Right lobe of liver (tissue), 6 donors: ENCODE results near the gene IRF1. TPM values are rescaled to one million over a fixed set of nuclear protein-coding genes. Genes with fewer than 3 reads are reported as not detected.

Source experiments
- ATAC-seq, 4 donors: fragments of 200-7000 bp; cut with Tn5 transposase; one replicate each; pipeline ENCODE4 v1.9.1; 2020; ENCODE audit warnings: mild to moderate bottlenecking in 4 of 4, moderate library complexity in 4 of 4
- DNase-seq, 3 donors: peaks; one replicate each; pipeline ENCODE4 v3.0.0-alpha.2; 2020
- H3K27ac ChIP-seq, 3 donors: fragments of 200-600 bp; one replicate each; pipeline ENCODE4 v1.8.0; 2022
- H3K27me3 ChIP-seq, 2 donors: fragments of 200-600 bp; one replicate each; pipeline ENCODE4 v1.8.0; 2022
- H3K36me3 ChIP-seq, 4 donors: fragments of 200-600 bp; sonication (generic) in 1 of 4; one replicate each; pipeline versions ENCODE4 v1.5.1 to v1.8.0; 2017 to 2022; ENCODE audit warnings: control low read depth in 1 of 4
- H3K4me1 ChIP-seq, 4 donors: fragments of 200-600 bp; sonication (generic) in 1 of 4; one replicate each; pipeline versions ENCODE4 v1.5.1 to v1.8.0; 2017 to 2022; ENCODE audit warnings: control low read depth in 1 of 4
- H3K4me3 ChIP-seq, 3 donors: fragments of 200-600 bp; one replicate each; pipeline ENCODE4 v1.8.0; 2022
- H3K9me3 ChIP-seq, 4 donors: fragments of 200-600 bp; sonication (generic) in 1 of 4; one replicate each; pipeline versions ENCODE4 v1.5.1 to v1.8.0; 2017 to 2022; ENCODE audit warnings: control low read depth in 1 of 4
- POLR2A ChIP-seq: fragments of 450-650 bp; IDR thresholded peaks from one replicate; pipeline ENCODE4 v1.6.1; 2017; ENCODE audit warnings: antibody characterized with exemption, mild to moderate bottlenecking
- WGBS: methylation state at CpG from one replicate; pipeline ENCODE4 v1.1.6; 2018; ENCODE audit warnings: low coverage, low lambda C conversion rate; ENCODE audit not compliant: insufficient coverage; ENCODE audit errors: missing lambda C conversion rate; 5-methylcytosine and 5-hydroxymethylcytosine counted together
- intact Hi-C, 2 donors: fragments of 100-400 bp; cut with DNase I; formaldehyde crosslinking; loops; one replicate each; pipeline versions ENCODE4 v1.11.2 to v1.14.1; 2022
- total RNA-seq, 6 experiments: library from RNA; depleted of rRNA in 2 of 6; stranded (reverse); fragments of >200 nt in 2 of 6; fragmentation: NEBNext Ultra II Directional in 3 of 6; extraction: Animal tissue kit (Norgen Biotek cat#: 25700) in 3 of 6; gene quantifications; one replicate each; pipeline versions ENCODE4 v1.1.0 to v1.2.4, GENCODE V29; 2016 to 2023
- TF ChIP-seq, protein P1 (sequence below), 4 donors: fragments of 200-600 bp in 3 of 4; fragments of 450-650 bp in 1 of 4; IDR thresholded peaks; one replicate each; pipeline versions ENCODE4 v1.5.1 to v1.8.0; 2016 to 2022; ENCODE audit warnings: antibody characterized with exemption in 4 of 4, mild to moderate bottlenecking in 2 of 4
- donor health status: DM: no; HTN: yes; CAD: no.
- donor health status: DM: no; HTN: no; CAD: no.
- donor health status: DM: no; HTN: no; CAD: no.
- donor health status: DM: no; HTN: yes; CAD: no.
- donor health status: DM: no; HTN: yes; CAD: no.

The IRF1 gene
- total RNA-seq, 6 experiments from 2014 or later, result 23.9 to 38.3 (median 30.2) TPM

DNA sequence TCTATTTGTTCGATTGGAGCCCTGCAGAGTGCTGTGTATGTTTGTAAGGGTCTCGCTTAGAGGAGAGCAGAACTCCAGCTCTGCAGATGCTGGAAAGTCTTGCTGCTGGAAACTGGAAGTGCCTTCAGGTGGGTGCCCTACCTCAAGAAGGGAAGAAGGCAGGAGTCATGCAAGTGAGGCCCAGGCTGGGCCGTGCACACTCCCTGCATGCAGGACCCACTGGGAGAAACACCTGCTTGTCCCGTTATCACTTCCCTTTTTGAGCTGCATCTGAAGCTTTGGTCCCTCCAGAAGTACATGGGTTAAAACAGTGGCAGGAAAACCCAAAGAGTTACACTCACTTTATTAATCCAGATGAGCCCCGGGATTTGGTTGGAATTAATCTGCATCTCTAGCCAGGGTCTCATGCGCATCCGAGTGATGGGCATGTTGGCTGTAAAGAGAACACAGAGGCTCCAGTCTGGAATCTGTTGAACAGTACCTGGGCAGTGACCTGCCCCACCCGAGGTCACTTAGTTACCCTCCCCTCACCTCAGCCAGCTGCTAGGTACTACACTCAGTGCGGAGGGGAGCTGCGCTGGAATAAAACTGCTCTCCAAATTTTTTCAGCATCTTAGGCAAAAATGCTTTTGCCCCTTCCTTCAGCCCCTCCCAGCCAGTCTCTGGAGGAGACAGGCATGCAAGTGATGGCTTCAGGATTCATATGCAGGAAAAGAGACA lies 1.4 kb downstream of the IRF1 start:
- H3K27ac ChIP-seq, result peak overlapping the region; percentile 88 to 99 (median 98)
- TF ChIP-seq POLR2A, result no peak
- TF ChIP-seq, protein P1, sequence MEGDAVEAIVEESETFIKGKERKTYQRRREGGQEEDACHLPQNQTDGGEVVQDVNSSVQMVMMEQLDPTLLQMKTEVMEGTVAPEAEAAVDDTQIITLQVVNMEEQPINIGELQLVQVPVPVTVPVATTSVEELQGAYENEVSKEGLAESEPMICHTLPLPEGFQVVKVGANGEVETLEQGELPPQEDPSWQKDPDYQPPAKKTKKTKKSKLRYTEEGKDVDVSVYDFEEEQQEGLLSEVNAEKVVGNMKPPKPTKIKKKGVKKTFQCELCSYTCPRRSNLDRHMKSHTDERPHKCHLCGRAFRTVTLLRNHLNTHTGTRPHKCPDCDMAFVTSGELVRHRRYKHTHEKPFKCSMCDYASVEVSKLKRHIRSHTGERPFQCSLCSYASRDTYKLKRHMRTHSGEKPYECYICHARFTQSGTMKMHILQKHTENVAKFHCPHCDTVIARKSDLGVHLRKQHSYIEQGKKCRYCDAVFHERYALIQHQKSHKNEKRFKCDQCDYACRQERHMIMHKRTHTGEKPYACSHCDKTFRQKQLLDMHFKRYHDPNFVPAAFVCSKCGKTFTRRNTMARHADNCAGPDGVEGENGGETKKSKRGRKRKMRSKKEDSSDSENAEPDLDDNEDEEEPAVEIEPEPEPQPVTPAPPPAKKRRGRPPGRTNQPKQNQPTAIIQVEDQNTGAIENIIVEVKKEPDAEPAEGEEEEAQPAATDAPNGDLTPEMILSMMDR (IDR thresholded peaks at IDR 0.05), result no peak
- 2% methylated on average over 7 of the region's 10 CpGs for WGBS
- no peaks in the 10 kb centered on the region for H3K27me3 ChIP-seq
- intact Hi-C loops, result loop anchor here (10.0 kb wide), 1 partner anchor 64 kb away; no protein-coding TSS in a partner anchor
- peaks cover 11 to 49% (median 27%) of the 10 kb centered on the region in 4 donors for H3K36me3 ChIP-seq
- peak in 1 of 3 donors; percentile 51 for DNase-seq
- ATAC-seq, result peak in 1 of 4 donors; percentile 9
- no peaks in the 10 kb centered on the region for H3K9me3 ChIP-seq
- H3K4me1 ChIP-seq, result peaks cover 0 to 36% (median 16%) of the 10 kb centered on the region in 4 donors
- H3K4me3 ChIP-seq, result peak overlapping the region; percentile 93 to 95 (median 95)

GRCh38 chr5:132488590-132488989 lies 2.0 kb downstream of the IRF1 start:
- peaks cover 17 to 55% (median 30%) of the 10 kb centered on the region in 4 donors for H3K36me3 ChIP-seq
- TF ChIP-seq, protein P1 (IDR thresholded peaks at IDR 0.05), result no peak
- TF ChIP-seq POLR2A, result no peak
- H3K4me3 ChIP-seq, result peak overlapping the region; percentile 93 to 95 (median 95)
- ATAC-seq (peak in 1 of 4 donors; percentile 2), DNase-seq (no peak)
- WGBS, result 6% methylated on average over 2 of the region's 2 CpGs
- intact Hi-C loops, result loop anchor here (10.0 kb wide), 1 partner anchor 64 kb away; no protein-coding TSS in a partner anchor
- H3K4me1 ChIP-seq, result peaks cover 0 to 36% (median 16%) of the 10 kb centered on the region in 4 donors
- H3K27ac ChIP-seq, result peak overlapping the region; percentile 88 to 99 (median 98)
- H3K27me3 ChIP-seq, result no peaks in the 10 kb centered on the region
- H3K9me3 ChIP-seq, result no peaks in the 10 kb centered on the region

DNA sequence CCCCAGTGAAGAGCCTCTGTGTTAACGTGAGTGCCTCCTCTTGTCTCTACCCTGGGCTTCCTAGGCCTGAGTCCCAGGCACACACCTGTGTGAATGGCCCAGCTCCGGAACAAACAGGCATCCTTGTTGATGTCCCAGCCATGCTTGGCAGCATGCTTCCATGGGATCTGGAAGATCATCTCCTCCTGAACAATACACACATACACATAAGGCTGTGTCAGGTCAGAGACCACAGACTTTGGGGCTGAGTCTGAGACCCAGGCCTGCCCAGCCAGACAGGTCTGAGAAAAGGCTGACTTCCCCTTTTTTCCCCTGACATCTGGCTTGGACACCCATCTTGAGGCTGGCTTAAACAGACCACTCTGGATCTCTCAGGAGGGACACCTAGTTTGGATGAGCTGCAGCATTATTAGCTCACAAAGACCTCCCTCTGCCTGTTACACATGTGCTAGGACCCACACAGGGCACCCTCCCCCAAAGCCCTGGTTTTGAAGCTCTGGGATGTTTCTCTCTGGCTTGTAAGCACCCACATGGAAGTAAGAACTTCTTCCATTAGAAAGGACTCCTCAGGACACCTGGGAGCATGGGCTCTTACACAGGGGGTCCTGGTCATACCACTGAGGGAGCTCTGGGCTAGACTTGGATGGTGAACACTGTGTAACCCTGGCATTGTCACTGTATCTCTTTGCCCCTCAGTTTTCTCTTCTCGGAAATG lies 2.6 kb downstream of the IRF1 start:
- no peak for DNase-seq
- peak overlapping the region in 1 of 3 donors; percentile 98 for H3K27ac ChIP-seq

DNA sequence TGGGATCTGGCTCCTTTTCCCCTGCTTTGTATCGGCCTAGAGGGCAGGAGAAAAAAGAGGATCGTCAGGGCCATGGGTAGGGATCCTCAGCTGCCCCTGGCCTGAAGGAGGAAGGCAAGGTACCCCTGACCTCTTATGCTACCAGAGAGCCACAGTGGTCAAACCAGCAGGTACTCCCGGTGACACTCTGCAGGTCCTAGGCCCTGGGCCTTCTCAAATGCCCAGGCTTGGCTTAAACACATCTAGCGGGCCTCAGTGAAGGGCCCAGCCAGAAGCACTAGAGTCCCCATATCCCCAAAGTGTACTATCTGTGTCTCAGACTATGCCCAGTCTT lies 3.5 kb downstream of the IRF1 start:
- H3K27me3 ChIP-seq, result no peaks in the 10 kb centered on the region
- peaks cover 17 to 66% (median 33%) of the 10 kb centered on the region in 4 donors for H3K36me3 ChIP-seq
- H3K4me1 ChIP-seq, result peaks cover 0 to 36% (median 16%) of the 10 kb centered on the region in 4 donors
- H3K4me3 ChIP-seq, result no peak overlapping the region
- no CpG with 5 or more reads among the region's 4 CpGs for WGBS
- no peak for ATAC-seq
- intact Hi-C loops, result loop anchor here (10.0 kb wide), 1 partner anchor 62 kb away; no protein-coding TSS in a partner anchor
- H3K9me3 ChIP-seq, result no peaks in the 10 kb centered on the region
- DNase-seq, result no peak
- H3K27ac ChIP-seq, result peak overlapping the region in 2 of 3 donors; percentile 20 to 98
- no peak for TF ChIP-seq POLR2A
- TF ChIP-seq, protein P1 (IDR thresholded peaks at IDR 0.05), result no peak

More for the DNA sequence above, 2.6 kb downstream of the IRF1 start:
- Histone ChIP-seq H3K36me3 (peaks cover 17 to 61% (median 33%) of the 10 kb centered on the region in 4 donors), H3K4me3 (peak overlapping the region; percentile 93 to 95 (median 95)), H3K27me3 (no peaks in the 10 kb centered on the region), H3K9me3 (no peaks in the 10 kb centered on the region), H3K4me1 (peaks cover 0 to 36% (median 16%) of the 10 kb centered on the region in 4 donors)
- TF ChIP-seq POLR2A, result no peak
- TF ChIP-seq, protein P1 (IDR thresholded peaks at IDR 0.05), result no peak
- intact Hi-C loops, result loop anchor here (10.0 kb wide), 1 partner anchor 63 kb away; no protein-coding TSS in a partner anchor
- WGBS, result 29% methylated on average over 3 of the region's 3 CpGs
- ATAC-seq, result no peak
